ENCODE measurements around the gene SALL3.

SALL3 gene

DNA sequence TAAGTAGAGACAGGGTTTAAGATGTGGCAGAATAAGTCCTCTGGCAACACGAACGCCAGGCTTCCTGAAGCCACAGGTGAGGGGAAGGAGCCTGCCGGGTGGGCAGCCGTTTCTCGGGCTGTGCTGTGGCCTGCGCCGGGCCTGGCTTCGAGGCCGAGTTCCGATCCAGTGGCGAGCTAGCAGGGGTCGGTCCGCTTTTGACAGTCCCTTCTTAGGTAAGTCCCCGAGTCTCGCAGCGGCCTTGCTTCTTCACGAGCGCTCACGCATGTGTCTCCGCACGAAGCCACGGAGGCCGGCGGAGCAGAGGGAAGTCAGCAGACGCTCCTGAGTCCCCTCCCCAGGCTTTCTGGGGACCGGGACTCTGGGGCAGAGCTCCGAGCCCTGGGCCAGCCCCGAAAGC, 26.0 kb downstream of the SALL3 start:
- no peak for DNase-seq (ENCODE audit: low read depth in 3 of 3, low spot score in 1 of 3)

- no peak for DNase-seq (ENCODE audit: low read depth in 3 of 3, low spot score in 1 of 3)
Observed at GRCh38 chr18:79006106-79006795, 26.6 kb downstream of the SALL3 start.

- no peak for DNase-seq (ENCODE audit: low read depth in 3 of 3, low spot score in 1 of 3)
Observed at GRCh38 chr18:79007440-79007839, 27.8 kb downstream of the SALL3 start.

DNA sequence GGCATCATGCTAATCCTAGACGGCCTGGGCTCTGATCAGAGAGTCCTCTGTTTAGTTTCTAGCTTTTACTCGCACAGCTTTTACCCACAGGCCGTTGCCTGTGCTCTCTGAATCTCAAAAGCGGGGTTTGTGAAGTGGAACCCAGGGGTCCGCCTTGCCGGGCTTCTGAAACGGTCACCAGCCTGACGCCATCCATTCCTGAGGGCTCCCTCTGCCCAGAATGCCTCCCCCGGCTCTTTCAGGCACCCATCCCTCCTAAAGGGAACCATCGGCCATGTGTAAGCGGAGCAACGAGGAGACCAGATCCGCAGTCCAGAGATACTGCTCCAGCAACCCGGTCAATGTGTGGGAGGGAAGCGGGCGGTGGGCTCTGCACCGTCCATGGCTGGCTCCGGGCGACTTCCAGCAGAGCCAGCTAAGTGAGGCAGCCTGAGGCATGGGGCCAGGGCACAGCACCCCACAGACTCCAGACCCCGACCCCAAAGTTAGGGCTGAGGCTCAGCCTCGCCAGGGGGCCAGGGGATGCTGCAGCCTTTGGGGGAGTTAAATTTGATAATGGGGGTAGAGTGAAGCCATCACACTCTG, 28.8 kb downstream of the SALL3 start:
- DNase-seq (ENCODE audit: low read depth in 3 of 3, low spot score in 1 of 3), result no peak

GRCh38 chr18:79010802-79011201, 31.2 kb downstream of the SALL3 start:
- no peak for DNase-seq (ENCODE audit: low read depth in 3 of 3, low spot score in 1 of 3)

DNA sequence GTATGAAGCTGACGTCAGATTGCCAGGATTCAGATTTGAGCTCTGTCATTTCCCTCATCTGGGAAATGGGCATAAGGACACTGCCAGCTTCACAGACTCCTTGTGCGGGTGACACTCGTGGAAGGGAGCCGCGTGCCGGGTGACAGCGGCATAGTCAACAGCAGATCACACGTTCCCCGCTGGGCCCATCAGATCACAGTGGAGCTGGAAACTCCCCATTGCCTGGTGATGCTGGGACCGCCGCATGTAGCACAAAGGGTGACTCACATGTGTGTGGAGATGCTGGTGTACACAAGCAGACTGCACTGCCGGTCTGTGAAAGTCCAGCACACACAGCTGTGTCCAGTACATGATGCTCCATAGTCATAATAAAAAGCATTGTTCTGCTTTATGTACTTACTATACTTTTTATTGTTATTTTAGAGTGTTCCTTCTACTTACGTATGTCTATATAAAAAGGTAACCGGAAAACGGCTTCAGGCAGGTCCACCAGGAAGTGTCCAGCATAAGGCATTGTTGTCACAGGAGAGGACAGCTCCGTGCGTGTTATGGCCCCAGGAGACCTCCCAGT, 31.8 kb downstream of the SALL3 start:
- DNase-seq (ENCODE audit: low read depth in 3 of 3, low spot score in 1 of 3), result no peak

- no peak for DNase-seq (ENCODE audit: low read depth in 3 of 3, low spot score in 1 of 3)
Observed at GRCh38 chr18:79013869-79014268, 34.3 kb downstream of the SALL3 start.

GRCh38 chr18:79018911-79019310, 39.3 kb downstream of the SALL3 start:
- no peak for DNase-seq (ENCODE audit: low read depth in 3 of 3, low spot score in 1 of 3)

DNA sequence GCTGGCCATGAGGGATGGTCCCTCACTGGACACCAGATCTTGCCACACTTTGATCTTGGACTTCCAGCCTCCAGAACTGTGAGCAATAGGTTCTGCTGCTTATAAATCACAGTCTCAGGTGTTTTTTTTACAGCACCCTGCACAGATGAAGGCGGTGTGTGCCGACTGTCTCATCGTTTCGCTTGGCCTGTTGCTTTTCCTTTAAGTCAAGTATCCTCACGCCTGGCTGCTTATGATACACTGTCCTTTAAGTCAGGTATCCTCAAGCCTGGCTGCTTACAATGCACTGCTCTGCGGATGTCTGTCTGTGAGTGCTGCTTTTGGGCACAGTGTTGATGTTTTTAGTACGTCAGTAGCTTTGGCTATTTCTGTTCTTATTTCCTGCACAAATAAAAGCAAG, 40.3 kb downstream of the SALL3 start:
- DNase-seq (ENCODE audit: low read depth in 3 of 3, low spot score in 1 of 3), result no peak

DNA sequence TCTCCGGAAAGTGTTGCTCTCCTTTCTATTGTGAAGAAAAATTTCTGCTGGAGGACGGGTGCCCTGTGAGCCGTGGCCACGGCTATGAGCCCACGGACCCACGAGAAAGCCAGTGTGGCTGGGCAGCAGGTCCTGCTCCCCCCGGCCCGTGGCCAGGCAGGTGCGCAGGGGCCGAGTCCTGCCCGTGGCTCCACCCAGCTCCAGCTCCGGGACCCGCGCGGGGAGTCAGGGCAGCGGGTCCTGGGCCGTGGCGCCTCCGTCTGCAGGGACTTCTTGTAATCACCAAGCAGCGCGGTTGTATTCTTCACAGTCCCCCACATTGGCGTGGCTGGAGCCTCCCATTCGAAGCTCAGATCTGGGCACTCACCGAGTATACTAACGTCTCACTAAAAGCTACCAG, 43.0 kb downstream of the SALL3 start:
- no peak for DNase-seq (ENCODE audit: low read depth in 3 of 3, low spot score in 1 of 3)

DNA sequence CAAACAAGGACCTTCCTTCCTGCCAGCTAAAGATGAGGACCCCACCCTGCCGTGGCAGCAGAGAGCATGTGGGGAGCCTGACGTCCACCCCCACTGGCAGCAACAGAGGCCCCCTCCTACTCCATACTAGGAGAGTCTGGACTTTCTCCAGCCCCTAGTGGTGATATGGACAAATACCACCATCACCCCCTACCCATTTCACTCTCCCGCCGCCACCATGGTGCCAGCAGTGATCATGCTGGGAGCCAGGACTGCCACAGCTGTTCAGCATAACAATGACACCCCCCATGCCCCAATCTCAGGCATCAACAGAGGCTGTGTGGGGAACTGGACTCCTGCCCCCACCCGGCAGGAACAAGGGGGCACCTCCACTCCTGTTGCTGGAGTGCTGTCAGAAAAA, 46.9 kb downstream of the SALL3 start:
- no peak for DNase-seq (ENCODE audit: low read depth in 3 of 3, low spot score in 1 of 3)

DNA sequence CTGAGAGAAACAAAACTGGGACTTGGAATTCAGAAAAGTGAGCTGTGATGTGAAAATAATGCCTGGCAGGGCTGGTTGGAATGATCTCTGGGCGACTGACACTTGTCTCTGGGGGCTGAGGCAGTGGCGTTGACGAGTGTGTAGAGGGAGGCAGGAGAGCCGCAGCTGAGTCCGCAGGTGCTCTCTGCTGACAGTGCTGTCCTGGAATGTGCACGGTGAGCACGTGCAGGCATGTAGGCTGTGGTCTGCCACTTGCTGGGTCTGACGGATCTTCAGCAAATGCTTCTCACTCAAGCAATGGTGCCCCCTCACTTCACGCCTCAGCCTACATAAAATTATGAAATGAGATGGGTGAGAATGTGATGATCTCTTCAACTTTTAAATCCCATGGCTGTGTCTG, 51.1 kb downstream of the SALL3 start:
- no peak for DNase-seq (ENCODE audit: low read depth in 3 of 3, low spot score in 1 of 3)

DNA sequence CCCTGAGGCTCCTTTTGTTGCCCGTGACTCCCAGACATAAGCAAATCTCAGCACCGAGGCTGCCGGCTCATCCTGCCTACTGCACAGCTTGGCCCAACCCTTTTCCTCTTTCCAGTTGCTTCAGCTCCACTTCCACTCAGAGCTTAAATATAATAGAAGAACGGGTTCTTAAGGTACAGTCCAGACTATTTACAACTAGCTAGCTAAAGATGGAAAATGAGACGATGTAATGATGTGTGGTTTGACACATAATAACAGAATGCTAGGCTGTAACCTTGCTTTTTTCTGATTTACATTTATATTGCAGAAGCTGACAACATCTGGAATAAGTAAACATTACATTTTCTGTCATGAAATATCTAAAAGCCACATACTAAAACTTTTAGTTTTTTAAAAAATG, 62.7 kb downstream of the SALL3 start:
- no peak for DNase-seq (ENCODE audit: low read depth in 3 of 3, low spot score in 1 of 3)

- DNase-seq (ENCODE audit: low read depth in 3 of 3, low spot score in 1 of 3), result no peak
Observed at GRCh38 chr18:79043288-79043687, 63.7 kb downstream of the SALL3 start.

GRCh38 chr18:79046522-79046921, 66.9 kb downstream of the SALL3 start:
- DNase-seq (ENCODE audit: low read depth in 3 of 3, low spot score in 1 of 3), result no peak

DNA sequence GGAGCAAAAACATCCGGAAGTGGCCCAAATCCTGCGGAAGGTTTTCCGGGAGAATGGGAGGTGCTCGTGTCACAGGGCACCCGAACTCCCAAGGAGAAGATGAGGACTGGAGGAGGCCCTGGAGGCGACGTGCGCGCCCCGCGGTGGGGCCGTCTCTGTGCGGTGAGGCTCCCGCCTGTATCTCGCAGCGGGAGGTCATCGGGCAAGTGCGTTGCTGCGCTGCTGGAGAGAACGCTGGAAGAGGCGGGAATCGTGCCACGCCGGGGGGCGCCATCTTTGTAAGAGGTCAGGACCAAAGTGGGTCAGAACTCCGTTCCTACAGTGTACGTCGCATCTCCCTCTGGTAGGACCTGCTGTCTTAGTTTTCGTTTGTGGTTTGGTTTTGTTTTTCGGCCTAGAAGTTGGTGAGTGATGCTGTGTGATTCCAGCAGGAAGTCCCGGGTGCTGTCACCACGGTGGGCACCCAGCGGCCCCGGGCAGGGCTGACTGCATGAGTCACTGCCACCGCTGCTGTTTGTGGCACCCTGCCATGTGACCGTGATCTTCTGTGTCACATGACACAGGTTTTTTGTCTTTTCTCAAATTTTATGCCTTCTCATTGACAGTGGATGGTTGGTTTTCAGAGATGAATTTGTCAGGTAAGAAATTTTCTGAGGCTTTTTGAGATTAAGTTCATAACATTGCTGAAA, 68.1 kb downstream of the SALL3 start:
- DNase-seq (ENCODE audit: low read depth in 3 of 3, low spot score in 1 of 3), result no peak

GRCh38 chr18:79048245-79048632, 68.6 kb downstream of the SALL3 start:
- DNase-seq (ENCODE audit: low read depth in 3 of 3, low spot score in 1 of 3), result no peak

- no peak for DNase-seq (ENCODE audit: low read depth in 3 of 3, low spot score in 1 of 3)
Observed at GRCh38 chr18:79049506-79049905, 69.9 kb downstream of the SALL3 start.
